Measurements from ENCODE around the gene TBC1D7.

TBC1D7 gene

GRCh38 chr6:13318821-13319220 is 9.5 kb downstream of the TBC1D7 start:
- no peak for DNase-seq

- no peak for DNase-seq
Observed at GRCh38 chr6:13315896-13316295, 12.4 kb downstream of the TBC1D7 start.

- DNase-seq: no peak
Observed at GRCh38 chr6:13314806-13315205, 13.5 kb downstream of the TBC1D7 start.

GRCh38 chr6:13311155-13311554 is 17.2 kb downstream of the TBC1D7 start:
- DNase-seq: no peak

- no peak for DNase-seq
Observed at GRCh38 chr6:13308332-13308731, 20.0 kb downstream of the TBC1D7 start.

GRCh38 chr6:13307508-13307995 is 20.8 kb downstream of the TBC1D7 start:
- DNase-seq: no peak

GRCh38 chr6:13305791-13306190 is 22.5 kb downstream of the TBC1D7 start:
- DNase-seq: no peak

GRCh38 chr6:13305288-13305687 is 23.0 kb downstream of the TBC1D7 start:
- no peak for DNase-seq

GRCh38 chr6:13304580-13305260 is 23.6 kb downstream of the TBC1D7 start:
- DNase-seq: no peak

- DNase-seq: no peak
Observed at GRCh38 chr6:13304101-13304500, 24.2 kb downstream of the TBC1D7 start.

- no peak for DNase-seq
Observed at GRCh38 chr6:13303668-13304017, 24.7 kb downstream of the TBC1D7 start.

- no peak for DNase-seq
Observed at GRCh38 chr6:13302751-13303667, 25.3 kb downstream of the TBC1D7 start.

- no peak for DNase-seq
Observed at GRCh38 chr6:13302291-13302690, 26.0 kb downstream of the TBC1D7 start.

GRCh38 chr6:13300643-13301590 is 27.4 kb downstream of the TBC1D7 start:
- no peak for DNase-seq

GRCh38 chr6:13299918-13300317 is 28.4 kb downstream of the TBC1D7 start:
- no peak for DNase-seq

- no peak for DNase-seq
Observed at GRCh38 chr6:13299403-13299821, 28.9 kb downstream of the TBC1D7 start.

GRCh38 chr6:13298446-13298845 is 29.9 kb downstream of the TBC1D7 start:
- DNase-seq: no peak

- DNase-seq: no peak
Observed at GRCh38 chr6:13297391-13297790, 30.9 kb downstream of the TBC1D7 start.

- no peak for DNase-seq
Observed at GRCh38 chr6:13296536-13296997, 31.8 kb downstream of the TBC1D7 start.

GRCh38 chr6:13295576-13295975 is 32.8 kb downstream of the TBC1D7 start:
- no peak for DNase-seq

GRCh38 chr6:13294499-13295069 is 33.8 kb downstream of the TBC1D7 start:
- no peak for DNase-seq

GRCh38 chr6:13292774-13293173 is 35.6 kb downstream of the TBC1D7 start:
- no peak for DNase-seq
